ELF-1 (cell line): ENCODE measurements around the gene TMX3.

ENCODE experiments used
- DNase-seq: peaks from one replicate; pipeline ENCODE4 v3.0.0-alpha.2; 2016; ENCODE audit warnings: low read depth, low spot score

TMX3 gene

GRCh38 chr18:68714712-68715496 is at the start of gene TMX3:
TMX3 (minus strand) TSS chr18:68715108; CDS start chr18:68714981, 127 bp downstream.
- peak; percentile 96 for DNase-seq

DNA sequence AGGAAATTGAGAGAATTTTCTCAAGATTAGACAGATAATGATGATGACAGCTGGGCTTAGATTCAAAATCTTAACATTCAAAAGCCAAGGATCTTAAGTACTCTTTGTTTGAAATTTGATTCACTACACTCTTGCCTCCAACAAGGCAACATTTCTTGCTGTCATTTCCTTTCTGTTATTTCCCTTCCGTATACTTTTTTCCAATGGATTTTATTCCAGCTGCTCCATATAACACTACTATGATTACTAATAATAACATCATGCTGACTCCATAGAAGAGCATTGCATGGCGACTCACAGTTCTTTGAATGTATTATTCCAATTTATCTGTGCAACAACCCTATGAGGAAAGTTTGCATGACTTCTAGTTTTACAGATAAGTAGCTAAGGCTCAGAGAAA is 49.1 kb upstream of the TMX3 start:
- DNase-seq: no peak

DNA sequence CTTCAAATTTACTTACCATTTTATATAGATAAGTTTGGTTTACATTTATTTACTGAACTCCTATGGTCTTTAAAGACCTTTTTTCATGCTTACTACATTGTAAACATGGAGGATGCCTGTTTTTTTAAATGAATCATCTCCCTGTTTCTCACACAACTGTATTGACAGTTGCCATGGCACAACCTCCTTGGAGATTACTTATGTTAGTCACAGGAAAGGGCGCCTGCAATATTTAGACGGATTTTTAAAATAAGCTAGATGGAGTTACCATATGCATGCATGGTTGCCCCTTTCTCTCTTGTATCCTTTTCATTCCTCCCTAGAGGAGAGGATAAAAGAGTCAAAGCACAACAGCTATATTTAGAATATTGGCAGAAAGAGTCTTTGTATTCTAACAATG is 48.2 kb upstream of the TMX3 start:
- DNase-seq: no peak

DNA sequence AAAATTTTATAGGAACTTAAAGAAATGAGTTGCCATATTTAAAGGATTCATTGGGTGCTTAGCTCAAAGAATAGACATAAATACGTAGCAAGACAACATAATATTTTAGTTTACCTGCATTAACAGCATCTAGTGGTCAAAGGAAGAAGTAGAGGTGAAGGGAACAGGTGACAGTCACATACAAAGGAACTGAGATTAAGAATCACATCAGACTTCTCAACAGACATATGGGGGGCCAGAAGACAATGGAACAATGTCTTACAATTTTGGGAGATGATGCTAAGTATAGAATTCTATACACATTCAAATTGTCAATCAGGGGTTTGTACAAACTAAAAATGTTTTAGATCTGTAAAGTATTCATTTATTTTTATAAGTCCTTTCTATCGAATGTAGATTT is 44.4 kb upstream of the TMX3 start:
- DNase-seq: no peak

DNA sequence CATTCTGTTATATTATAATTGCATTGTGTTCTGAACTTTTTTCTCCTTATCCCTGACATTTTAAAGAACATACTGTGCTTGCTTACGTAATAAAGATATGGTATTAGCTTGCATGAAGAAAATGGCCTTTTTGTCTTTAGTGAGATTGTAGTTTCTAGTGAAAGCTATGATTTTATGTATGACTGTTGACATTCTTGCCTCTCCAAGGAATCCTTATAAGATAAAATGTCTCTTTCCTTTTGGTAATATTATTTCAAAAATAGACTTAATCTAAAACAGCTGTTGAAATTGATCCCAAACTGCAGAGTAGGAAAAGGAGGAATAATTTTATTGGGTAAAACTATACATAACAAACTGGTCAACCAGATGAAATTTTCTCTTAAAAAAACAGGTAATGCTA is 42.2 kb upstream of the TMX3 start:
- DNase-seq: no peak

GRCh38 chr18:68742206-68742605 is 27.3 kb upstream of the TMX3 start:
- no peak for DNase-seq

DNA sequence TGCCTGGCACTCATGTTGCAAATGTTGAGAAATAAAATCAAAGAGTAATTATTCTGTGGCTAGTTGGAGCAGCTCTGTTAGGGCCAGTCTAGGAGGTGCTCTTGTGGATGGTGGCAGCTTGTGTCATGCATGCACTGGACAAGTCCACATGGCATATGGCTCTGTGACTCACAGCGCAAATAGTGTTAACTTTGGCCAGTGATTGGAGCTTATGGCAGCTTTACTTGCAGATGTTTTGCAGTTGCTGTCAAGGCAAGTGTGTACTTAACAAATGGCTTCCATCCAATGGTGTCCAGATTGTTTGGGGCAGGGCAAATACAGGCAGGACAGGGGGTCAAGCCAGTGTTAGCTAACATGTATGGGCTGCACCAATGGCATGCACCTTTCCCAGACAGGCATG is 26.1 kb upstream of the TMX3 start:
- DNase-seq: no peak

- no peak for DNase-seq
Measured at GRCh38 chr18:68739462-68739861, 24.6 kb upstream of the TMX3 start.

DNA sequence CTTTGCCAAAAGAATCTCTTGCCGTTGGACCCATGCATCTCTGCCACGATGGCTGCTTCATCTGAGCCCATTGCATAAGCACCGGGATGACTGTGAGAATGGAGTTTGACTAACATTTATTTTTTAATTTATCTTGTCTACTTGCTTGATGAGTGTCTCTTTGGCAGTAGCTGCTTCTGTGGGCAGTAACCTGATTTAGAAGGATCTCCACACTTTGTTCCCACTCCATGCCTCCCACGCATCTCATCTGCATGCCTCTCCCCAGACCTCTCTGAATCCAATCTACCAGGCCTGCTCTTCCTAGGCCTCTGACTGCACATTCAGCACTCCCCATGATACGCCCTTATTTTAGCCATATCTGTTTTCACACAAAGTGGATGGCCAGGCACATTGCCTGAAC is 23.7 kb upstream of the TMX3 start:
- DNase-seq: no peak

- no peak for DNase-seq
Measured at GRCh38 chr18:68735483-68736343, 20.8 kb upstream of the TMX3 start.

DNA sequence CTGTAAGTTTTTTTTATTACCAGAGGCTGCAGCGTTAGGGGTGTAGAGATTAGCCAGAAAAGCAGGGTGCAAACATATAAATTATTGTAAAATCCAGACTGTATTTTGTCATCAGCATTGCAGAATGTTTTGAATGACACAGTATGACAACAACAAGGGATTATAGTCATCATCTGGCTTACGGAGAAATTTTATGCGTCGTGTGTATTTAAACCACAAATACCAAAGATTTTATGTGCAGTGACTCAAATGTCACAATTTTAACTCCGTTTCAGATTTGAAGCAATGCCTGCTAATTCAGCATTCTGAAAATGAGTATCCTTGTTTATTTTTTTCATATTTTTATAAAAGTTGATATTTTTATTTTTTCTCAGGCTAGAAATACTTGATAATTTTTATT is 19.4 kb upstream of the TMX3 start:
- DNase-seq: no peak

- DNase-seq: no peak
Measured at GRCh38 chr18:68733707-68734106, 18.8 kb upstream of the TMX3 start.

DNA sequence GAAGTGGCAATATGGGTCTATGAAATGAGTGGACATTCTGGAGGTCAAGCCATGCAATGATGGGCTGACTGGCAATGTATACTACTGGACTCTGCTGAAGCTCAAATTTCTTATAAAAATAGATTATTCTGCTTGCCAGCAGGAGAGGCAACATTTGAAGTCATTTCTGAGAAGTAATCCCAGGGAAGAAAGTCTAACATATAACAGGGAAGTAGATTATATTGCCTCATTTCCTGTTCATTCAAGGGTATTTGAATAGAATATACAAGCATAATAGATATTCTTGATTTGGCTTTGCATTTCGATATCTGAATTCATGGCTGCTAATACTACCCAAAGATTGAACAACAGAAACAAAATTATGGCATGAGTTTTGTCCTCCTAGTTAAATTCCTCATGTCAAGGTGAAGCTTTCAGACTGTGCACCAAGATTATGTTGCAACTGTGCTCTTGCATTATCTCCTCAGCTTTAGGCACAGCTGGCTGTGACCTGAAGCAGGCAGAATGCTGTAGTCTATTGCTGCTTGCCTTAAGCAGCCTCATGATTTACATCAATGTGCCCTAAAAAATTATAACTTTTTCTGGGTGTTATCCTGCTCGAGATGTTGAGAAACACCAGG is 13.3 kb upstream of the TMX3 start:
- no peak for DNase-seq

DNA sequence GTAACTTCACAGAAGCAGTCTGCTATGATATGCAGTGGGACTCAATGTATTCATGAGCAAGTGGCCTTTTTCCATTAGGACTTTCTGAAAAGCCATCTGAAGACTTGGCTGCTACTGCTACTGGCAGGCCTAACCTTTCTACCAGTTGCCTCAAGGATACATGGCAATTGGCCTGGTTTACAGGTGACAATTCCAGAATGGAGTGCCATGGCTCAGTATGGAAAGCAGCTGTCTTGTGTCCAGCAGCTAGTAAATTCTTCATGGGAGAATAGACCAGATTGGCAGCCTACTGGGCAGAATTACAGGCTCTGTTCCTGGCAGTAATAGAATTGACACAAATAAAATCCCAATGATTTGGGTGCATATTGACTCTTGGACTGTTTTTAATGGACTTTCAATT is 12.6 kb upstream of the TMX3 start:
- no peak for DNase-seq

DNA sequence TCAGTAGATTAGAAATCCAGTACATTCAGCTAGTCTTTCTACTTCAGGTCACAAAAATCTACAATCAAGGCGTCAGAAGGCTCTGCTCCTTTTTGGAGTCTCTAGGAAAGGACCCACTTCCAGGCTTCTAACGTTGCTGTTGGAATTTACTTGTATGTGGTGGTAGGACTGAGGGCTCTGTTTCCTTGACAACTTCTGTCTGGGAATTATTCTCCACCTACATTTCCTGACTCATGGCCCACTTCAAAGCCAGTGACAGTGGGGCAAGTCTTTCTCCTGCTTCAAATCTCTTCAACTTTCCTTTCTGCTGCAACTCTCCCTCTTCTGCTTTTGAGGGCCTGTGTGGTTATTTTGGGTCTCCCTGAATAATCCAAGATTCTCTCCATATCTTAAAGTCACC is 10.4 kb upstream of the TMX3 start:
- DNase-seq: no peak

- DNase-seq: peak; percentile 91
Measured at GRCh38 chr18:68724021-68724420, 9.1 kb upstream of the TMX3 start.

DNA sequence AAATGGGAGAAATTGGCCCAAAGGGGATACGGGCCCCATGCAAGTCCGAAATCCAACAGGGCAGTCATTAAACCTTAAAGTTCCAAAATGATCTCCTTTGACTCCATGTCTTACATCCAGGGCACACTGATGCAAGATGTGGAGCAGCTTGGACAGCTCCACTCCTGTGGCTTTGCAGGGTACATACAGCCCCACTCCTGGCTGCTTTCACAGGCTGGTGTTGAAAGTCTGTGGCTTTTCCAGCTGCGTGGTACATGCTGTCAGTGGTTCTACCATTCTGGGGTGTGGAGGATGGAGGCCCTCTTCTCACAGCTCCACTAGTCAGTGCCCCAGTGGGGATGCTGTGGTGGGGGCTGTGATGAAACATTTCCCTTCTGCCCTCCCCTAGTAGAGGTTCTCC is 8.6 kb upstream of the TMX3 start:
- no peak for DNase-seq

GRCh38 chr18:68722821-68723220 is 7.9 kb upstream of the TMX3 start:
- no peak for DNase-seq

GRCh38 chr18:68721681-68722583 is 7.0 kb upstream of the TMX3 start:
- DNase-seq: no peak

- peak; percentile 47 for DNase-seq
Measured at GRCh38 chr18:68714366-68714711, 569 bp downstream of the TMX3 start.

DNA sequence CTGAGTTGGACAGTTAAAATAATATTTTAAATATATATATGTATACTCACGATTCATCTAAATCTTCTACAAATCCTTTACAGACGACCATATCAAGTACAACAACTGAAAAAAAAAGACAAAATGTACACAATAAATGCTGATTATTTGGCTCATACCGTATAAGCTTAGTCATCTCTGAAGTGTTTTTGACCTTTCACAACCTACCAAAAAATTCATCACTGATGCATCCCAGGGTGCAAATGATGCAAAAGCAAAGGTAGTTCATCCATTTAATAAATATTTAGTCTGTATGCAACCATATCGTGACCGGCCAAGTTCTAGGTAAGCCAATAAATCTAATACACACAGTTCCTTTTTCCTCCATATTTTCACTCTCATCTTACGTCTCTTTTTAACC is 1.1 kb downstream of the TMX3 start:
- DNase-seq: no peak

DNA sequence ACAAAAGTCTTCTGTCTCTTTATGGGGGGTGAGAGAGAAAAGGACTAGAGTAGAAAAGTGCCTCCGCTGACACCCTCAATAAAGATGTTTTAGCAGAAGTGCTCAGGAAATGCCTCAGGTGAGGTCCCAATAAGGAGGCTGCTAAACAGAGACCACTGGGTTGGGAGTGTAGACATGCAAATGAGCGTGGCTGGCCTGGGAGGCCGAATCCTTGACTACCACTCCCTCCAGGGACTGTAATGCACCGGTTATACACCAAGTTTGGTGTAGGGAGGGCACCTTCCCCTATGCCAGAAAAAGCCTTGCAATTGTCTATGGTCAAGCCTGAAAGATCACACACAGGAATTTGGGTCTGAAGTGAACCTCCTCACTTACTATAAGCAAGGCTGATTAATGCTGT is 1.8 kb downstream of the TMX3 start:
- peak; percentile 52 for DNase-seq
